GM21423 (cell line): Measurements from ENCODE around the gene TBX10.

Experiments
- ATAC-seq: cut with Tn5 transposase; IDR thresholded peaks from one replicate; pipeline ENCODE4 v1.9.1; 2021; ENCODE audit warnings: mild to moderate bottlenecking, moderate library complexity; ENCODE audit not compliant: unreplicated experiment

Gene TBX10

GRCh38 chr11:67581469-67581868, 58.1 kb downstream of the TBX10 start:
- ATAC-seq: no peak
